ENCODE data around the gene NLRP6.
A peak's percentile ranks its signal among the peaks of the same experiment; 100 is the strongest.
"Not testable (repeated sequence)": the region's sequence is repeated elsewhere in the genome, so short reads cannot be mapped to it uniquely, and the experiment has no call there.

NLRP6 gene

GRCh38 chr11:256952-257737 lies 21.1 kb upstream of the NLRP6 start:
- DNase-seq (ENCODE audit: low spot score): no peak

- DNase-seq (ENCODE audit: low spot score): no peak
Observed at GRCh38 chr11:257766-258493, 20.3 kb upstream of the NLRP6 start.

- DNase-seq (ENCODE audit: low spot score): no peak
Observed at GRCh38 chr11:259413-259812, 18.8 kb upstream of the NLRP6 start.

DNA sequence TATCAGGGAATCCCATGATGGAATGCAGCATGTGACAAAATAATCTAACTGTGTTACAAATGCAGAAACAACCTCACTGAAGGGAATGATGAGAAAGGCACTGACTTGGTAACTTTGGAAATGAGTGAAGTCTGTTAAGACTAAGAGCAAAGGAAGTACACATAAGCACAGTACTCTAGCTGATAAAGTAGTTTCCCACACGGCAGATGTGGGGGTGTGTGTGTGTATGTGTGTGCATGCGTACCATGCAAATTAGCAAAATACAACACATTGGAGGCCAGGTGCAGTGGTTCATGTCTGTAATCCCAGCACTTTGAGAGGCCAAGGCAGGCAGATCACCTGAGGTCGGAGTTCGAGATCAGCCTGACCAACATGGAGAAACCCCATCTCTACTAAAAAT lies 16.6 kb upstream of the NLRP6 start:
- no peak for DNase-seq (ENCODE audit: low spot score)

DNA sequence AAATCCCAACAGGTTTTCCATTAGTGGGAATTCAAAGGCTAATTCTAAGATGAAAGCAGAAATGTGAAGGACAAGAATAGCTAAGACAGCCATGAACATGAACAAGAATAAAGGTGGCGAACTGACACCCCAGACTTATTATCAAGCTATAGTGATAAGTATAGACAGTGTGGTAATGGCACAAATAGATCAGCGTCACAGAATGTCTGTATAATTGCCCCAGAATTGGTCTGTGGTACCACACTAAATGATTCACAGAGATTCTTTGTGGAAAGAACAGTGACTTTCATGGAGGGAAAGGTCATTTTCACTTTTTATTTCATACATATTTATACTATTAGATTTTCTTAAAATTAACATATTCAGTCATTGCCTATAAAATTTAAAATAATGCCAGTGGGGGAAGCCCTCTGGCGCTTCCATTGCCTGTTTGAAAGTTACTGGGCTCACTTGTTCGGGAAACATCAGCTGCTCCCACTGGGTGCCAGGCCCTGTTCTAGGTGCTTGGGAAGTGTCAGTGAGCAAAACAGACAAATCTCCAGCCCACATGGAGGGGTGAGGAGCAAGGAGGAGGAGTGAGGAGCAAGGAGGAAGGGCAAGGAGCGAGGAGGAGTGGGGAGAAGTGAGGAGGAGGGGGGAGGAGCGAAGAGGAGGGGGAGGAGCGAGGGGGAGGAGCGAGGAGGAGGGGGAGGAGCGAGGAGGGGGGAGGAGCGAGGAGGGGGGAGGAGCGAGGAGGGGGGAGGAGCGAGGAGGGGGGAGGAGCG lies 11.3 kb upstream of the NLRP6 start:
- DNase-seq (ENCODE audit: low spot score): no peak

DNA sequence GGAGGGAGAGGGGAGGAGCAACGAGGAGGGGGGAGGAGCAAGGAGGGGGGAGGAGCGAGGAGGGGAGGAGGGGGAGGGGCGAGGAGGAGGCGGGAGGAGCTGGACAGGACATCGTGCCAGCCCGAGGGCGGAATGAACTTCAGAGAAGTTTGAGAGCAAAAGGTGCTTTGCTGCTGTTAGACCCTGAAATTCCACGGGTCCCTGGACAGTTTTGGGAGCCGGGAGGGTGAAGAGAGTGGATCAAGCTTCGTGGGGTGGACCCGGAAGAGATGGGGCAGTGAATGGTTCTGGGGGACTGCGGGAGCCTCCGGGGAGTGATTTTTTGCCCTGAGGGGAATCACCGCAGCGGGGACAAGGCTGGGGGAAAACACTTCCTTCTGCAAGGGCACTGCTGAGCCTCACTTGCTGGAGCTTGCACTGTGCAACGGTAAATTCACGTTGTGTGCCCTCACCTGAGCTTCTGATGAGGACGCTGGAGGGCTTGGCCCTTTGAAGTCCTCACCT lies 10.7 kb upstream of the NLRP6 start:
- no peak for DNase-seq (ENCODE audit: low spot score)

- not testable (repeated sequence) for DNase-seq (ENCODE audit: low spot score)
Observed at GRCh38 chr11:268716-269145, 9.5 kb upstream of the NLRP6 start.

- DNase-seq (ENCODE audit: low spot score): no peak
Observed at GRCh38 chr11:269146-269890, 8.9 kb upstream of the NLRP6 start.

DNA sequence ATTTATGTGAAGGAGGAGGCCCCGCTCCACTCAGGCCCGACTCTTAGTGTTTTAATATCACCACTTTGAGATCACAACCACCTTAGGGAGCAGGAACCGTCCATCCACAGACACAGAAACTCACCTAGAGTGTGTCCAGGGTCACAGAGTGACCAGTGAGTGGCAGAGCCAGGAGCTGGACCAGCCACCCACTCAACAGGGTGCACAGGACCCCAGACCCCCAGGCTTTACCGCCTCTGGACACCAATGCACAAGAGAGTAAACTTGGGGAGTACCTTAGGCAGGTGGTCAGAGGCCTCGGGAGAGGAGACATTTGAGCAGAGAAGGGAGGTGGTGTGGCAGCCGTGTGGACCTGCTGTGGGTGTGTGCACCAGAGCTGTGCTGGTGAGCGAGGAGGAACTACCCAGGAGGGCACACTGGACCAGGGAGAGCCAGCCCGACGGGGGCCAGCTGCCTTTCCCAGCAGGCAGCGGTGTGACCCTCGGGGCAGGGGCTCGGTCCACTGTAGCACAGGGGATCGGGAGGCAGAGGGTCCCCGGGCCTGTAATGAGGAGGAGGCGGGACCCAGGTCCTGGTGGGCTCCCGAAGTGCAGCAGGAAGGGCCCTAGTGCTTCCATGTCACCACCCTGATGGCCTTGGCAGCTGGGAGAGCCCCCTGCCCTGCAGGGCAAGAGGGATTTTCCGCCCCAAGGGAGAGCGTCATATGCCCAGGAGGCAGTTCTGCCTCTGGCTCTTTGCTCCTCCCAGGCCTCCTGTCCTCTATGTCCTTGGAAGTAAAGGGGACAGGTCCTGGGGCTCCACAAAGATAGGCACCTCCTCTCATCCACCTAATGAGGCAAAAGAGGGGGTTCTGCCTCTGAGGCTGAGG lies 7.5 kb upstream of the NLRP6 start:
- no peak for DNase-seq (ENCODE audit: low spot score)

DNA sequence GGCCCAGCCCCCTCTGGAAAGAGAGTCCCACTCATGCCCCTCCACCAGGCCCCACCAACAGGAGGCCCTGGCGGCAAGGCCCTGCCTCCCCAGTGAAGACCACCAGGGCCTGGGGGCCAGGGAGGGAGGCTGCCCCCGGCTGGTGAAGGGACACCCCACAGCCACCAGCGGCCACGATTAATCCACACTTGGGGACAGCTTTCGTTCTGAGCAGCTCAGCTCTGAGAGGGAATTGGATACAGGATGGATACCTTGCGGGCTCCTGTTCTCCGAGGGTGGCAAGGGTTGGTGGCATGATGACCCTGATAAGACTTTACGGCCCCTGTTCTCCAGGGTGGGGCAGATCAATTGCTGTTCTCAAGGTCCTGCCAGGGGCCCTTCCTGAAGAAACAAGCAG lies 6.9 kb upstream of the NLRP6 start:
- DNase-seq (ENCODE audit: low spot score): no peak

GRCh38 chr11:272195-272930 lies 5.8 kb upstream of the NLRP6 start:
- DNase-seq (ENCODE audit: low spot score): no peak

- DNase-seq (ENCODE audit: low spot score): no peak
Observed at GRCh38 chr11:272931-273198, 5.3 kb upstream of the NLRP6 start.

GRCh38 chr11:276219-276618 lies 2.0 kb upstream of the NLRP6 start:
- DNase-seq (ENCODE audit: low spot score): no peak

GRCh38 chr11:279040-279965 lies 1.1 kb downstream of the NLRP6 start:
- DNase-seq (ENCODE audit: low spot score): peak; percentile 45

DNA sequence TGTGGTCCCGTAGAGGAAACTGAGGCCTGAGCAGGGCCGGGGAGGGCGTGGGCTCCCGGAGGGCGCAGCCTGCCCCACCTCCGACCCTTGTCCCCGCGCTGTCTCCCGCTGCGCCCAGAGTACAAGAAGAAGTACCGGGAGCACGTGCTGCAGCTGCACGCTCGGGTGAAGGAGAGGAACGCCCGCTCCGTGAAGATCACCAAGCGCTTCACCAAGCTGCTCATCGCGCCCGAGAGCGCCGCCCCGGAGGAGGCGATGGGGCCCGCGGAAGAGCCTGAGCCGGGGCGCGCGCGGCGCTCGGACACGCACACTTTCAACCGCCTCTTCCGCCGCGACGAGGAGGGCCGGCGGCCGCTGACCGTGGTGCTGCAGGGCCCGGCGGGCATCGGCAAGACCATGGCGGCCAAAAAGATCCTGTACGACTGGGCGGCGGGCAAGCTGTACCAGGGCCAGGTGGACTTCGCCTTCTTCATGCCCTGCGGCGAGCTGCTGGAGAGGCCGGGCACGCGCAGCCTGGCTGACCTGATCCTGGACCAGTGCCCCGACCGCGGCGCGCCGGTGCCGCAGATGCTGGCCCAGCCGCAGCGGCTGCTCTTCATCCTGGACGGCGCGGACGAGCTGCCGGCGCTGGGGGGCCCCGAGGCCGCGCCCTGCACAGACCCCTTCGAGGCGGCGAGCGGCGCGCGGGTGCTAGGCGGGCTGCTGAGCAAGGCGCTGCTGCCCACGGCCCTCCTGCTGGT lies 1.9 kb downstream of the NLRP6 start:
- peak; percentile 64 for DNase-seq (ENCODE audit: low spot score)

DNA sequence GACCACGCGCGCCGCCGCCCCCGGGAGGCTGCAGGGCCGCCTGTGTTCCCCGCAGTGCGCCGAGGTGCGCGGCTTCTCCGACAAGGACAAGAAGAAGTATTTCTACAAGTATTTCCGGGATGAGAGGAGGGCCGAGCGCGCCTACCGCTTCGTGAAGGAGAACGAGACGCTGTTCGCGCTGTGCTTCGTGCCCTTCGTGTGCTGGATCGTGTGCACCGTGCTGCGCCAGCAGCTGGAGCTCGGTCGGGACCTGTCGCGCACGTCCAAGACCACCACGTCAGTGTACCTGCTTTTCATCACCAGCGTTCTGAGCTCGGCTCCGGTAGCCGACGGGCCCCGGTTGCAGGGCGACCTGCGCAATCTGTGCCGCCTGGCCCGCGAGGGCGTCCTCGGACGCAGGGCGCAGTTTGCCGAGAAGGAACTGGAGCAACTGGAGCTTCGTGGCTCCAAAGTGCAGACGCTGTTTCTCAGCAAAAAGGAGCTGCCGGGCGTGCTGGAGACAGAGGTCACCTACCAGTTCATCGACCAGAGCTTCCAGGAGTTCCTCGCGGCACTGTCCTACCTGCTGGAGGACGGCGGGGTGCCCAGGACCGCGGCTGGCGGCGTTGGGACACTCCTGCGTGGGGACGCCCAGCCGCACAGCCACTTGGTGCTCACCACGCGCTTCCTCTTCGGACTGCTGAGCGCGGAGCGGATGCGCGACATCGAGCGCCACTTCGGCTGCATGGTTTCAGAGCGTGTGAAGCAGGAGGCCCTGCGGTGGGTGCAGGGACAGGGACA lies 2.7 kb downstream of the NLRP6 start:
- DNase-seq (ENCODE audit: low spot score): peak; percentile 56

- peak; percentile 57 for DNase-seq (ENCODE audit: low spot score)
Observed at GRCh38 chr11:281486-282161, 3.4 kb downstream of the NLRP6 start.

Measured in left forelimb (tissue), 1 donor.